A549 (cell line): ENCODE results near the gene NRTN.

Experiments used
- CTCF ChIP-seq: fragments of >200 bp; sonication (Bioruptor Twin); formaldehyde crosslinking; IDR thresholded peaks from 3 replicates; pipeline ENCODE4 v1.5.1; 2016
- EP300 ChIP-seq, 2 experiments: fragments of >200 bp; sonication (Bioruptor Twin); formaldehyde crosslinking; IDR thresholded peaks; 2 replicates in 1 of 2; 3 replicates in 1 of 2; pipeline ENCODE4 v1.6.1; 2016 to 2017
- ESRRA ChIP-seq: fragments of 150-350 bp; IDR thresholded peaks from 2 replicates; pipeline ENCODE4 v1.6.1; 2014; ENCODE audit warnings: mild to moderate bottlenecking, low read length, borderline replicate concordance
- MAX ChIP-seq: IDR thresholded peaks from 2 replicates; pipeline ENCODE4 v1.6.1; 2012
- PHF8 ChIP-seq: fragments of 200-600 bp; sonication (generic); IDR thresholded peaks from 2 replicates; pipeline ENCODE4 v1.6.1; 2016; ENCODE audit warnings: low read depth, mild to moderate bottlenecking, antibody characterized with exemption, moderate library complexity, borderline replicate concordance
- RAD21 ChIP-seq, 2 experiments: fragments of >200 bp in 1 of 2; sonication (Bioruptor Twin) in 1 of 2; formaldehyde crosslinking in 1 of 2; IDR thresholded peaks in 1 of 2; conservative IDR thresholded peaks in 1 of 2; 2 replicates in 1 of 2; 3 replicates in 1 of 2; pipeline ENCODE4 v1.6.1; 2012 to 2018; ENCODE audit warnings: inconsistent platforms in 1 of 2
- REST ChIP-seq: fragments of 200-600 bp; sonication (generic); IDR thresholded peaks from 2 replicates; pipeline ENCODE4 v1.6.1; 2016; ENCODE audit warnings: antibody characterized with exemption, mild to moderate bottlenecking, moderate library complexity
- SMC3 ChIP-seq: fragments of >200 bp; sonication (Bioruptor Twin); formaldehyde crosslinking; IDR thresholded peaks from 3 replicates; pipeline ENCODE4 v1.6.1; 2018; ENCODE audit warnings: inconsistent platforms
- ZFP36 ChIP-seq: fragments of 450-650 bp; IDR thresholded peaks from 2 replicates; pipeline ENCODE4 v1.6.1; 2014; ENCODE audit warnings: borderline replicate concordance; ENCODE audit not compliant: partially characterized antibody

GRCh38 chr19:5837761-5838352, 33.0 kb downstream of the NRTN start:
- TF ChIP-seq CTCF (no peak), SMC3 (no peak), RAD21 (conservative IDR thresholded peaks at IDR 0.05 in 1 of 2, IDR thresholded peaks at IDR 0.05 in 1 of 2) (no peak), ESRRA (no peak), EP300 (IDR thresholded peaks at IDR 0.05) (no peak), PHF8 (no peak), ZFP36 (no peak), MAX (no peak), REST (no peak)
